HG03097 (cell line): ENCODE measurements around the gene PIEZO1.
"Not testable (repeated sequence)": the region's sequence is repeated elsewhere in the genome, so short reads cannot be mapped to it uniquely, and the experiment has no call there.

Source experiments
- ATAC-seq: cut with Tn5 transposase; IDR thresholded peaks from one replicate; pipeline ENCODE4 v1.9.1; 2021; ENCODE audit not compliant: unreplicated experiment, low FRiP score

PIEZO1 gene

GRCh38 chr16:88678224-88678979 is 106.6 kb downstream of the PIEZO1 start:
- no peak for ATAC-seq

- ATAC-seq = no peak
These were observed 107.3 kb downstream of the PIEZO1 start for GRCh38 chr16:88677721-88678120.

GRCh38 chr16:88676502-88677242 is 108.3 kb downstream of the PIEZO1 start:
- ATAC-seq = no peak

- no peak for ATAC-seq
These were observed 111.2 kb downstream of the PIEZO1 start for GRCh38 chr16:88673716-88674379.

- no peak for ATAC-seq
These were observed 112.2 kb downstream of the PIEZO1 start for GRCh38 chr16:88672776-88673175.

GRCh38 chr16:88671806-88672205 is 113.2 kb downstream of the PIEZO1 start:
- no peak for ATAC-seq

GRCh38 chr16:88669980-88670379 is 115.0 kb downstream of the PIEZO1 start:
- no peak for ATAC-seq

GRCh38 chr16:88669493-88669892 is 115.5 kb downstream of the PIEZO1 start:
- ATAC-seq = not testable (repeated sequence)

GRCh38 chr16:88667461-88667860 is 117.6 kb downstream of the PIEZO1 start:
- ATAC-seq = no peak

GRCh38 chr16:88665570-88665969 is 119.5 kb downstream of the PIEZO1 start:
- ATAC-seq = no peak
